SK-N-SH treated with all-trans-retinoic acid at 6 μM for 48 hours (cell line): ENCODE data around the gene PTPN12.

Experiments used
- ARNTL ChIP-seq: fragments of 450-650 bp; formaldehyde crosslinking; IDR thresholded peaks from 2 replicates; pipeline ENCODE4 v1.5.0; 2020; ENCODE audit warnings: low read depth, mild to moderate bottlenecking, moderate library complexity, borderline replicate concordance
- BACH2 ChIP-seq: fragments of 250-450 bp; sonication (Bioruptor Pico); IDR thresholded peaks from 2 replicates; pipeline ENCODE4 v1.9.0; 2021; ENCODE audit warnings: mild to moderate bottlenecking, borderline replicate concordance
- CREB5 ChIP-seq: fragments of 250-450 bp; sonication (Bioruptor Pico); IDR thresholded peaks from 2 replicates; pipeline ENCODE4 v1.5.1; 2020; ENCODE audit warnings: low read depth, mild to moderate bottlenecking, moderate library complexity
- CSRNP3 ChIP-seq: fragments of 250-450 bp; sonication (Bioruptor Pico); IDR thresholded peaks from 2 replicates; pipeline ENCODE4 v1.5.1; 2021; ENCODE audit warnings: mild to moderate bottlenecking, moderate library complexity
- GLIS3 ChIP-seq: fragments of 250-450 bp; sonication (Bioruptor Pico); IDR thresholded peaks from 2 replicates; pipeline ENCODE4 v1.5.0; 2020; ENCODE audit warnings: mild to moderate bottlenecking, moderate library complexity
- ISL1 ChIP-seq: fragments of 250-450 bp; sonication (Bioruptor Pico); IDR thresholded peaks from 2 replicates; pipeline ENCODE4 v2.1.2; 2022; ENCODE audit warnings: mild to moderate bottlenecking, moderate library complexity
- PATZ1 ChIP-seq: fragments of 250-450 bp; sonication (Bioruptor Pico); IDR thresholded peaks from 2 replicates; pipeline ENCODE4 v1.8.0; 2020; ENCODE audit warnings: mild to moderate bottlenecking, moderate library complexity, borderline replicate concordance
- POU6F1 ChIP-seq: fragments of 250-450 bp; sonication (Bioruptor Pico); IDR thresholded peaks from 2 replicates; pipeline ENCODE4 v1.8.0; 2021; ENCODE audit warnings: low read depth, mild to moderate bottlenecking, moderate library complexity, borderline replicate concordance
- RARB ChIP-seq: fragments of 250-450 bp; sonication (Bioruptor Pico); IDR thresholded peaks from 2 replicates; pipeline ENCODE4 v1.8.0; 2021; ENCODE audit warnings: mild to moderate bottlenecking, moderate library complexity
- TSHZ2 ChIP-seq: fragments of 250-450 bp; sonication (Bioruptor Pico); IDR thresholded peaks from 2 replicates; pipeline ENCODE4 v1.5.0; 2020; ENCODE audit warnings: mild to moderate bottlenecking, moderate library complexity
- ZFP3 ChIP-seq: fragments of 250-450 bp; sonication (Bioruptor Pico); IDR thresholded peaks from 2 replicates; pipeline ENCODE4 v1.5.0; 2020; ENCODE audit warnings: mild to moderate bottlenecking, moderate library complexity
- ZFP30 ChIP-seq: fragments of 450-650 bp; formaldehyde crosslinking; IDR thresholded peaks from 2 replicates; pipeline ENCODE4 v1.5.0; 2022; ENCODE audit warnings: mild to moderate bottlenecking, moderate library complexity
- ZNF565 ChIP-seq: fragments of 450-650 bp; formaldehyde crosslinking; conservative IDR thresholded peaks from 2 replicates; pipeline ENCODE4 v1.5.0; 2020; ENCODE audit warnings: low read depth, mild to moderate bottlenecking, moderate library complexity
- ZNF70 ChIP-seq: fragments of 450-650 bp; formaldehyde crosslinking; IDR thresholded peaks from 2 replicates; pipeline ENCODE4 v1.5.0; 2020; ENCODE audit warnings: mild to moderate bottlenecking, moderate library complexity

- TF ChIP-seq TSHZ2: no peak
- TF ChIP-seq CREB5 (CRISPR knock-in tag): no peak
- no peak for TF ChIP-seq POU6F1 (CRISPR knock-in tag)
- TF ChIP-seq BACH2 (CRISPR knock-in tag): no peak
- TF ChIP-seq ZFP30: no peak
- TF ChIP-seq ZNF70 (CRISPR knock-in tag): no peak
- TF ChIP-seq GLIS3 (CRISPR knock-in tag): no peak
- no peak for TF ChIP-seq ZNF565
- TF ChIP-seq PATZ1 (CRISPR knock-in tag): no peak
- no peak for TF ChIP-seq ISL1 (CRISPR knock-in tag)
- TF ChIP-seq RARB (CRISPR knock-in tag): no peak
- TF ChIP-seq CSRNP3 (CRISPR knock-in tag): no peak
- TF ChIP-seq ZFP3: no peak
- TF ChIP-seq ARNTL (CRISPR knock-in tag): no peak
Measured at GRCh38 chr7:77570330-77571011, 33.4 kb downstream of the PTPN12 start.
